ENCODE data around the gene ZFP90. TPM values are rescaled to one million over a fixed set of nuclear protein-coding genes. Genes with fewer than 3 reads are reported as not detected.
A peak's percentile ranks its signal among the peaks of the same experiment; 100 is the strongest.

ZFP90 gene
- total RNA-seq, 2 experiments from 2014 or later = 35.2 to 36.5 TPM

- ChIA-PET POLR2A (interaction anchor here (0.9 to 1.9 kb wide), 2 partner anchors 24 to 25 kb away, joined by 4 read pairs; partner anchors contain the start of gene ZFP90), CTCF (no interaction called here)
- Mint-ChIP-seq H3K36me3 (ENCODE audit: low read depth) (peaks cover 85% of the 10 kb centered on the region), H3K27me3 (no peaks in the 10 kb centered on the region), H3K4me1 (no peaks in the 10 kb centered on the region), H3K27ac (no peak overlapping the region), H3K9me3 (peaks cover 75% of the 10 kb centered on the region), H3K4me3 (no peak overlapping the region)
- no peak for DNase-seq
Observed at GRCh38 chr16:68563631-68564381, 24.7 kb downstream of the ZFP90 start.

GRCh38 chr16:68564382-68564985, 25.4 kb downstream of the ZFP90 start:
- peaks cover 73% of the 10 kb centered on the region for H3K9me3 Mint-ChIP-seq
- ChIA-PET CTCF (interaction anchor here (1.2 kb wide), 1 partner anchor 9 kb away, joined by 4 read pairs; no protein-coding TSS in a partner anchor), POLR2A (interaction anchor here (1.9 kb wide), 1 partner anchor 25 kb away, joined by 4 read pairs; the partner anchor contains the start of gene ZFP90)
- no peak overlapping the region for H3K27ac Mint-ChIP-seq
- no peak for DNase-seq
- H3K27me3 Mint-ChIP-seq = no peaks in the 10 kb centered on the region
- no peaks in the 10 kb centered on the region for H3K4me1 Mint-ChIP-seq
- H3K36me3 Mint-ChIP-seq (ENCODE audit: low read depth) = peaks cover 80% of the 10 kb centered on the region
- no peak overlapping the region for H3K4me3 Mint-ChIP-seq

GRCh38 chr16:68574479-68574878, 35.4 kb downstream of the ZFP90 start:
- DNase-seq = no peak
- H3K4me1 Mint-ChIP-seq = no peaks in the 10 kb centered on the region
- H3K27ac Mint-ChIP-seq = no peak overlapping the region
- CTCF ChIA-PET = interaction anchor here (0.7 kb wide), 1 partner anchor 54 kb away, joined by 3 read pairs; no protein-coding TSS in a partner anchor
- no peaks in the 10 kb centered on the region for H3K27me3 Mint-ChIP-seq
- POLR2A ChIA-PET = no interaction called here
- H3K4me3 Mint-ChIP-seq = no peak overlapping the region
- H3K36me3 Mint-ChIP-seq (ENCODE audit: low read depth) = peaks cover 38% of the 10 kb centered on the region
- peaks cover 68% of the 10 kb centered on the region for H3K9me3 Mint-ChIP-seq

- peaks cover 32% of the 10 kb centered on the region for H3K36me3 Mint-ChIP-seq (ENCODE audit: low read depth)
- no peak overlapping the region for H3K27ac Mint-ChIP-seq
- POLR2A ChIA-PET = no interaction called here
- H3K27me3 Mint-ChIP-seq = no peaks in the 10 kb centered on the region
- no peaks in the 10 kb centered on the region for H3K4me1 Mint-ChIP-seq
- no peak for DNase-seq
- H3K4me3 Mint-ChIP-seq = no peak overlapping the region
- CTCF ChIA-PET = interaction anchor here (0.7 kb wide), 1 partner anchor 55 kb away, joined by 3 read pairs; no protein-coding TSS in a partner anchor
- peaks cover 62% of the 10 kb centered on the region for H3K9me3 Mint-ChIP-seq
Observed at GRCh38 chr16:68575082-68575481, 36.0 kb downstream of the ZFP90 start.

GRCh38 chr16:68577352-68577853, 38.3 kb downstream of the ZFP90 start:
- ChIA-PET CTCF (interaction anchor here (2.1 kb wide), 1 partner anchor 48 kb away, joined by 6 read pairs; no protein-coding TSS in a partner anchor), POLR2A (no interaction called here)
- H3K36me3 Mint-ChIP-seq (ENCODE audit: low read depth) = peaks cover 20% of the 10 kb centered on the region
- no peak for DNase-seq
- no peak overlapping the region for H3K27ac Mint-ChIP-seq
- no peaks in the 10 kb centered on the region for H3K4me1 Mint-ChIP-seq
- peaks cover 43% of the 10 kb centered on the region for H3K9me3 Mint-ChIP-seq
- no peak overlapping the region for H3K4me3 Mint-ChIP-seq
- no peaks in the 10 kb centered on the region for H3K27me3 Mint-ChIP-seq

GRCh38 chr16:68590201-68590994, 51.3 kb downstream of the ZFP90 start:
- ChIA-PET CTCF (interaction anchor here (0.6 to 3.2 kb wide), 28 partner anchors 9 to 567 kb away, joined by 3 to 52 read pairs (median 4); partner anchors contain the start of genes HAS3 and TANGO6), POLR2A (interaction anchor here (0.6 to 1.9 kb wide), 2 partner anchors 12 to 61 kb away, joined by 3 to 4 read pairs; no protein-coding TSS in a partner anchor)
- DNase-seq = peak; percentile 60
- no peak overlapping the region for H3K4me3 Mint-ChIP-seq
- H3K27ac Mint-ChIP-seq = no peak overlapping the region
- no peaks in the 10 kb centered on the region for H3K27me3 Mint-ChIP-seq
- peaks cover 5% of the 10 kb centered on the region for H3K36me3 Mint-ChIP-seq (ENCODE audit: low read depth)
- H3K9me3 Mint-ChIP-seq = peaks cover 11% of the 10 kb centered on the region
- peaks cover 2% of the 10 kb centered on the region for H3K4me1 Mint-ChIP-seq

GRCh38 chr16:68592466-68593337, 53.6 kb downstream of the ZFP90 start:
- Mint-ChIP-seq H3K9me3 (peaks cover 11% of the 10 kb centered on the region), H3K27ac (no peak overlapping the region), H3K4me1 (peaks cover 2% of the 10 kb centered on the region), H3K27me3 (no peaks in the 10 kb centered on the region), H3K4me3 (no peak overlapping the region), H3K36me3 (ENCODE audit: low read depth) (peaks cover 5% of the 10 kb centered on the region)
- CTCF ChIA-PET = interaction anchor here (0.8 to 3.2 kb wide), 4 partner anchors 10 to 259 kb away, joined by 3 to 52 read pairs (median 4); no protein-coding TSS in a partner anchor
- no peak for DNase-seq
- POLR2A ChIA-PET = no interaction called here

GRCh38 chr16:68596266-68596665, 57.2 kb downstream of the ZFP90 start:
- ChIA-PET CTCF (no interaction called here), POLR2A (interaction anchor here (1.5 kb wide), 1 partner anchor 57 kb away, joined by 4 read pairs; the partner anchor contains the start of gene ZFP90)
- Mint-ChIP-seq H3K27me3 (no peaks in the 10 kb centered on the region), H3K4me3 (no peak overlapping the region), H3K36me3 (ENCODE audit: low read depth) (no peaks in the 10 kb centered on the region), H3K9me3 (peaks cover 7% of the 10 kb centered on the region), H3K27ac (no peak overlapping the region), H3K4me1 (no peaks in the 10 kb centered on the region)
- no peak for DNase-seq

GRCh38 chr16:68599586-68599985, 60.5 kb downstream of the ZFP90 start:
- Mint-ChIP-seq H3K9me3 (no peaks in the 10 kb centered on the region), H3K27me3 (no peaks in the 10 kb centered on the region), H3K4me3 (no peak overlapping the region), H3K4me1 (no peaks in the 10 kb centered on the region), H3K27ac (no peak overlapping the region), H3K36me3 (ENCODE audit: low read depth) (no peaks in the 10 kb centered on the region)
- CTCF ChIA-PET = interaction anchor here (0.6 kb wide), 1 partner anchor 9 kb away, joined by 3 read pairs; no protein-coding TSS in a partner anchor
- POLR2A ChIA-PET = no interaction called here
- DNase-seq = no peak

- POLR2A ChIA-PET = no interaction called here
- no peak overlapping the region for H3K27ac Mint-ChIP-seq
Observed at GRCh38 chr16:68605746-68606145, 66.7 kb downstream of the ZFP90 start.

GRCh38 chr16:68607443-68607842, 68.4 kb downstream of the ZFP90 start:
- peaks cover 7% of the 10 kb centered on the region for H3K9me3 Mint-ChIP-seq
- H3K4me3 Mint-ChIP-seq = no peak overlapping the region
- no peaks in the 10 kb centered on the region for H3K4me1 Mint-ChIP-seq
- ChIA-PET POLR2A (no interaction called here), CTCF (no interaction called here)
- no peaks in the 10 kb centered on the region for H3K36me3 Mint-ChIP-seq (ENCODE audit: low read depth)
- DNase-seq = no peak
- no peak overlapping the region for H3K27ac Mint-ChIP-seq
- no peaks in the 10 kb centered on the region for H3K27me3 Mint-ChIP-seq

More at GRCh38 chr16:68605746-68606145, 66.7 kb downstream of the ZFP90 start:
- CTCF ChIA-PET = no interaction called here
- no peak for DNase-seq
- no peaks in the 10 kb centered on the region for H3K36me3 Mint-ChIP-seq (ENCODE audit: low read depth)
- no peaks in the 10 kb centered on the region for H3K27me3 Mint-ChIP-seq
- no peaks in the 10 kb centered on the region for H3K4me1 Mint-ChIP-seq
- no peak overlapping the region for H3K4me3 Mint-ChIP-seq
- peaks cover 4% of the 10 kb centered on the region for H3K9me3 Mint-ChIP-seq

GRCh38 chr16:68608330-68608729, 69.2 kb downstream of the ZFP90 start:
- Mint-ChIP-seq H3K36me3 (ENCODE audit: low read depth) (no peaks in the 10 kb centered on the region), H3K4me3 (no peak overlapping the region), H3K27ac (no peak overlapping the region), H3K9me3 (peaks cover 7% of the 10 kb centered on the region), H3K27me3 (no peaks in the 10 kb centered on the region), H3K4me1 (no peaks in the 10 kb centered on the region)
- ChIA-PET POLR2A (no interaction called here), CTCF (no interaction called here)
- DNase-seq = no peak

Data from activated CD4-positive, alpha-beta memory T cell treated with anti-CD3 and anti-CD28 coated beads, Interleukin-2, amount 10 ng/mL, durations not matched to agents 7 days and 5 days (primary cell).